GM23338 (cell line): ENCODE data around the gene KLK6.

ENCODE experiments used
- CREB1 ChIP-seq: fragments of 250-450 bp; sonication (Bioruptor Pico); IDR thresholded peaks from 2 replicates; pipeline ENCODE4 v1.5.0; 2020; ENCODE audit warnings: low read depth, mild to moderate bottlenecking, moderate library complexity
- EZH2 ChIP-seq: fragments of 200-600 bp; sonication (generic); IDR thresholded peaks from one replicate; pipeline ENCODE4 v1.8.0; 2017; ENCODE audit warnings: antibody characterized with exemption, mild to moderate bottlenecking, low read depth; ENCODE audit not compliant: unreplicated experiment
- JUNB ChIP-seq: IDR thresholded peaks from one replicate; pipeline ENCODE4 v1.6.1; 2016; ENCODE audit warnings: antibody characterized with exemption; ENCODE audit not compliant: unreplicated experiment
- POLR2AphosphoS5 ChIP-seq: IDR thresholded peaks from 2 replicates; pipeline ENCODE4 v1.6.1; 2016; ENCODE audit warnings: antibody characterized with exemption, low read depth
- ZNF331 ChIP-seq: fragments of 250-450 bp; sonication (Bioruptor Pico); IDR thresholded peaks from 2 replicates; pipeline ENCODE4 v1.5.0; 2020; ENCODE audit warnings: low read depth, mild to moderate bottlenecking, moderate library complexity
- TF ChIP-seq, protein P1 (sequence below), 2 experiments: fragments of 200-600 bp in 1 of 2; sonication (generic) in 1 of 2; conservative IDR thresholded peaks; 2 replicates each; pipeline versions ENCODE4 v1.5.1 to v1.6.1; 2016 to 2017; ENCODE audit warnings: antibody characterized with exemption in 2 of 2, low read depth in 2 of 2, mild to moderate bottlenecking in 2 of 2, moderate library complexity in 1 of 2
- TF ChIP-seq, protein P2 (sequence below): IDR thresholded peaks from one replicate; pipeline ENCODE4 v1.6.1; 2018; ENCODE audit warnings: antibody characterized with exemption; ENCODE audit not compliant: unreplicated experiment

DNA sequence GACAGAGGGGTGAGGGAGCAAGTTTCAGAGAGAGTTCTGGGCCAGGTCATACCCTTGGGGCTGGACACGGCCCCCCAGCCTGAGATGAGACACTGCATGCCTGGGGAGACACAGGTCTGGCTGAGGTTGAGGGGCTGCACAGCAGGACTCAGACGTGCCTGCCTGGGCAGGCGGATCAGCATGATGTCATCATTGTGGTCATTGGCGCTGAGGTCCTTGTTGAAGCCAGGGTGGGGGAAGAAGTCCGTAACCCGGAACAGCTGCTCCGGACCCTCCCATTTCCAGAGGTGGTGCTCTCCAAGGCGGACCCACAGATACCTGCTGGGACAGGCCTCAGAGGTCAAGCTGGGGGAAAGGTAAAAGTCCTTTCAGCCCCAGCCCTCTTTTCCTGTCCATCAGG, 37.0 kb upstream of the KLK6 start:
- TF ChIP-seq, protein P1, sequence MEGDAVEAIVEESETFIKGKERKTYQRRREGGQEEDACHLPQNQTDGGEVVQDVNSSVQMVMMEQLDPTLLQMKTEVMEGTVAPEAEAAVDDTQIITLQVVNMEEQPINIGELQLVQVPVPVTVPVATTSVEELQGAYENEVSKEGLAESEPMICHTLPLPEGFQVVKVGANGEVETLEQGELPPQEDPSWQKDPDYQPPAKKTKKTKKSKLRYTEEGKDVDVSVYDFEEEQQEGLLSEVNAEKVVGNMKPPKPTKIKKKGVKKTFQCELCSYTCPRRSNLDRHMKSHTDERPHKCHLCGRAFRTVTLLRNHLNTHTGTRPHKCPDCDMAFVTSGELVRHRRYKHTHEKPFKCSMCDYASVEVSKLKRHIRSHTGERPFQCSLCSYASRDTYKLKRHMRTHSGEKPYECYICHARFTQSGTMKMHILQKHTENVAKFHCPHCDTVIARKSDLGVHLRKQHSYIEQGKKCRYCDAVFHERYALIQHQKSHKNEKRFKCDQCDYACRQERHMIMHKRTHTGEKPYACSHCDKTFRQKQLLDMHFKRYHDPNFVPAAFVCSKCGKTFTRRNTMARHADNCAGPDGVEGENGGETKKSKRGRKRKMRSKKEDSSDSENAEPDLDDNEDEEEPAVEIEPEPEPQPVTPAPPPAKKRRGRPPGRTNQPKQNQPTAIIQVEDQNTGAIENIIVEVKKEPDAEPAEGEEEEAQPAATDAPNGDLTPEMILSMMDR (conservative IDR thresholded peaks at IDR 0.05; ENCODE audit: low read depth in 2 of 2) = no peak
- TF ChIP-seq EZH2 = no peak
- no peak for TF ChIP-seq CREB1
- TF ChIP-seq POLR2AphosphoS5 = no peak
- TF ChIP-seq, protein P2, sequence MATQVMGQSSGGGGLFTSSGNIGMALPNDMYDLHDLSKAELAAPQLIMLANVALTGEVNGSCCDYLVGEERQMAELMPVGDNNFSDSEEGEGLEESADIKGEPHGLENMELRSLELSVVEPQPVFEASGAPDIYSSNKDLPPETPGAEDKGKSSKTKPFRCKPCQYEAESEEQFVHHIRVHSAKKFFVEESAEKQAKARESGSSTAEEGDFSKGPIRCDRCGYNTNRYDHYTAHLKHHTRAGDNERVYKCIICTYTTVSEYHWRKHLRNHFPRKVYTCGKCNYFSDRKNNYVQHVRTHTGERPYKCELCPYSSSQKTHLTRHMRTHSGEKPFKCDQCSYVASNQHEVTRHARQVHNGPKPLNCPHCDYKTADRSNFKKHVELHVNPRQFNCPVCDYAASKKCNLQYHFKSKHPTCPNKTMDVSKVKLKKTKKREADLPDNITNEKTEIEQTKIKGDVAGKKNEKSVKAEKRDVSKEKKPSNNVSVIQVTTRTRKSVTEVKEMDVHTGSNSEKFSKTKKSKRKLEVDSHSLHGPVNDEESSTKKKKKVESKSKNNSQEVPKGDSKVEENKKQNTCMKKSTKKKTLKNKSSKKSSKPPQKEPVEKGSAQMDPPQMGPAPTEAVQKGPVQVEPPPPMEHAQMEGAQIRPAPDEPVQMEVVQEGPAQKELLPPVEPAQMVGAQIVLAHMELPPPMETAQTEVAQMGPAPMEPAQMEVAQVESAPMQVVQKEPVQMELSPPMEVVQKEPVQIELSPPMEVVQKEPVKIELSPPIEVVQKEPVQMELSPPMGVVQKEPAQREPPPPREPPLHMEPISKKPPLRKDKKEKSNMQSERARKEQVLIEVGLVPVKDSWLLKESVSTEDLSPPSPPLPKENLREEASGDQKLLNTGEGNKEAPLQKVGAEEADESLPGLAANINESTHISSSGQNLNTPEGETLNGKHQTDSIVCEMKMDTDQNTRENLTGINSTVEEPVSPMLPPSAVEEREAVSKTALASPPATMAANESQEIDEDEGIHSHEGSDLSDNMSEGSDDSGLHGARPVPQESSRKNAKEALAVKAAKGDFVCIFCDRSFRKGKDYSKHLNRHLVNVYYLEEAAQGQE = no peak
- no peak for TF ChIP-seq ZNF331 (CRISPR knock-in tag)
- no peak for TF ChIP-seq JUNB
